ENCODE results near the gene TTC5.
"Not testable (repeated sequence)": the region's sequence is repeated elsewhere in the genome, so short reads cannot be mapped to it uniquely, and the experiment has no call there.

The TTC5 gene

GRCh38 chr14:20331053-20331613 lies 25.4 kb upstream of the TTC5 start:
- peaks cover 12% of the 10 kb centered on the region for H3K4me1 ChIP-seq (ENCODE audit: insufficient read depth, low read length)
- peaks cover 15% of the 10 kb centered on the region for H3K36me3 ChIP-seq (ENCODE audit: insufficient read depth, low read length)
- peak overlapping the region; percentile 43 for H3K9ac ChIP-seq (ENCODE audit: low read depth, low read length)
- H3K9me3 ChIP-seq (ENCODE audit: control insufficient read depth, insufficient read depth, low read length), result no peaks in the 10 kb centered on the region

GRCh38 chr14:20329355-20329754 lies 23.6 kb upstream of the TTC5 start:
- no peaks in the 10 kb centered on the region for H3K9me3 ChIP-seq (ENCODE audit: control insufficient read depth, insufficient read depth, low read length)
- H3K9ac ChIP-seq (ENCODE audit: low read depth, low read length), result no peak overlapping the region
- peaks cover 27% of the 10 kb centered on the region for H3K36me3 ChIP-seq (ENCODE audit: insufficient read depth, low read length)
- H3K4me1 ChIP-seq (ENCODE audit: insufficient read depth, low read length), result peaks cover 12% of the 10 kb centered on the region

GRCh38 chr14:20328705-20329104 lies 23.0 kb upstream of the TTC5 start:
- Histone ChIP-seq H3K36me3 (ENCODE audit: insufficient read depth, low read length) (peaks cover 28% of the 10 kb centered on the region), H3K4me1 (ENCODE audit: insufficient read depth, low read length) (peaks cover 12% of the 10 kb centered on the region), H3K9ac (ENCODE audit: low read depth, low read length) (no peak overlapping the region), H3K9me3 (ENCODE audit: control insufficient read depth, insufficient read depth, low read length) (no peaks in the 10 kb centered on the region)

GRCh38 chr14:20327005-20327869 lies 21.5 kb upstream of the TTC5 start:
- Histone ChIP-seq H3K36me3 (ENCODE audit: insufficient read depth, low read length) (peaks cover 36% of the 10 kb centered on the region), H3K4me1 (ENCODE audit: insufficient read depth, low read length) (peaks cover 12% of the 10 kb centered on the region), H3K9me3 (ENCODE audit: control insufficient read depth, insufficient read depth, low read length) (no peaks in the 10 kb centered on the region), H3K9ac (ENCODE audit: low read depth, low read length) (no peak overlapping the region)

GRCh38 chr14:20317720-20318119 lies 12.0 kb upstream of the TTC5 start:
- H3K36me3 ChIP-seq (ENCODE audit: insufficient read depth, low read length), result peaks cover 47% of the 10 kb centered on the region

GRCh38 chr14:20314026-20314425 lies 8.3 kb upstream of the TTC5 start:
- peaks cover 45% of the 10 kb centered on the region for H3K36me3 ChIP-seq (ENCODE audit: insufficient read depth, low read length)
- peaks cover 3% of the 10 kb centered on the region; the same call in 1 of the 2 replicates for H3K9me3 ChIP-seq (ENCODE audit: control insufficient read depth, insufficient read depth, low read length)
- H3K9ac ChIP-seq (ENCODE audit: low read depth, low read length), result no peak overlapping the region
- no peaks in the 10 kb centered on the region for H3K4me1 ChIP-seq (ENCODE audit: insufficient read depth, low read length)

More at GRCh38 chr14:20317720-20318119, 12.0 kb upstream of the TTC5 start:
- Histone ChIP-seq H3K4me1 (ENCODE audit: insufficient read depth, low read length) (no peaks in the 10 kb centered on the region), H3K9ac (ENCODE audit: low read depth, low read length) (no peak overlapping the region), H3K9me3 (ENCODE audit: control insufficient read depth, insufficient read depth, low read length) (peaks cover 3% of the 10 kb centered on the region; the same call in 1 of the 2 replicates)

- Histone ChIP-seq H3K9me3 (ENCODE audit: control insufficient read depth, insufficient read depth, low read length) (no peaks in the 10 kb centered on the region; the same call in 1 of the 2 replicates), H3K4me1 (ENCODE audit: insufficient read depth, low read length) (0 out of 2 replicates have a peak, but pooled peaks cover 2% of the 10 kb centered on the region), H3K36me3 (ENCODE audit: insufficient read depth, low read length) (no peaks in the 10 kb centered on the region), H3K9ac (ENCODE audit: low read depth, low read length) (no peak overlapping the region)
Observed at GRCh38 chr14:20306079-20306423, 300 bp upstream of the TTC5 start.

- H3K9ac ChIP-seq (ENCODE audit: low read depth, low read length), result no peak overlapping the region
- 0 out of 2 replicates have a peak, but pooled peaks cover 2% of the 10 kb centered on the region for H3K4me1 ChIP-seq (ENCODE audit: insufficient read depth, low read length)
- no peaks in the 10 kb centered on the region for H3K9me3 ChIP-seq (ENCODE audit: control insufficient read depth, insufficient read depth, low read length)
- peaks cover 9% of the 10 kb centered on the region for H3K36me3 ChIP-seq (ENCODE audit: insufficient read depth, low read length)
Observed at GRCh38 chr14:20302042-20302755, 3.6 kb downstream of the TTC5 start.

- Histone ChIP-seq H3K4me1 (ENCODE audit: insufficient read depth, low read length) (no peaks in the 10 kb centered on the region), H3K9ac (ENCODE audit: low read depth, low read length) (no peak overlapping the region), H3K36me3 (ENCODE audit: insufficient read depth, low read length) (peaks cover 24% of the 10 kb centered on the region), H3K9me3 (ENCODE audit: control insufficient read depth, insufficient read depth, low read length) (no peaks in the 10 kb centered on the region)
Observed at GRCh38 chr14:20295067-20295466, 10.7 kb downstream of the TTC5 start.

- no peaks in the 10 kb centered on the region for H3K9me3 ChIP-seq (ENCODE audit: control insufficient read depth, insufficient read depth, low read length)
- H3K9ac ChIP-seq (ENCODE audit: low read depth, low read length), result no peak overlapping the region
- no peaks in the 10 kb centered on the region for H3K4me1 ChIP-seq (ENCODE audit: insufficient read depth, low read length)
- peaks cover 24% of the 10 kb centered on the region for H3K36me3 ChIP-seq (ENCODE audit: insufficient read depth, low read length)
Observed at GRCh38 chr14:20294636-20295035, 11.1 kb downstream of the TTC5 start.

- not testable (repeated sequence) for H3K4me1 ChIP-seq (ENCODE audit: insufficient read depth, low read length); H3K9me3 ChIP-seq (ENCODE audit: control insufficient read depth, insufficient read depth, low read length); H3K9ac ChIP-seq (ENCODE audit: low read depth, low read length); H3K36me3 ChIP-seq (ENCODE audit: insufficient read depth, low read length)
Observed at GRCh38 chr14:20281998-20282397, 23.8 kb downstream of the TTC5 start.

GRCh38 chr14:20280265-20280664 lies 25.5 kb downstream of the TTC5 start:
- not testable (repeated sequence) for H3K9me3 ChIP-seq (ENCODE audit: control insufficient read depth, insufficient read depth, low read length); H3K4me1 ChIP-seq (ENCODE audit: insufficient read depth, low read length); H3K36me3 ChIP-seq (ENCODE audit: insufficient read depth, low read length); H3K9ac ChIP-seq (ENCODE audit: low read depth, low read length)

GRCh38 chr14:20278414-20278813 lies 27.3 kb downstream of the TTC5 start:
- no peak overlapping the region for H3K9ac ChIP-seq (ENCODE audit: low read depth, low read length)
- H3K9me3 ChIP-seq (ENCODE audit: control insufficient read depth, insufficient read depth, low read length), result peaks cover 12% of the 10 kb centered on the region
- H3K36me3 ChIP-seq (ENCODE audit: insufficient read depth, low read length), result peaks cover 4% of the 10 kb centered on the region; the same call in 1 of the 2 replicates
- H3K4me1 ChIP-seq (ENCODE audit: insufficient read depth, low read length), result no peaks in the 10 kb centered on the region

- Histone ChIP-seq H3K9ac (ENCODE audit: low read depth, low read length) (no peak overlapping the region), H3K9me3 (ENCODE audit: control insufficient read depth, insufficient read depth, low read length) (peaks cover 12% of the 10 kb centered on the region), H3K36me3 (ENCODE audit: insufficient read depth, low read length) (peaks cover 4% of the 10 kb centered on the region; the same call in 1 of the 2 replicates), H3K4me1 (ENCODE audit: insufficient read depth, low read length) (no peaks in the 10 kb centered on the region)
Observed at GRCh38 chr14:20277409-20277808, 28.3 kb downstream of the TTC5 start.

Measured in ES-I3 (cell line).